Fibroblast of pulmonary artery (primary cell): ENCODE results near the gene AGAP2.

Experiments used
- DNase-seq: peaks from one replicate; pipeline ENCODE4 v3.0.0-alpha.2; 2010; ENCODE audit warnings: low read depth
- H3K4me3 ChIP-seq: replicated peaks from 2 replicates; pipeline ENCODE4 v1.5.1; 2011; ENCODE audit warnings: low read depth, mild to moderate bottlenecking, control low read depth, low read length, moderate library complexity
- CTCF ChIP-seq: IDR thresholded peaks from 2 replicates; pipeline ENCODE4 v1.5.1; 2011; ENCODE audit warnings: mild to moderate bottlenecking, control low read depth, low read length, inconsistent platforms; ENCODE audit errors: missing control alignments

AGAP2 gene

GRCh38 chr12:57738661-57739237 is at the start of gene AGAP2:
Gene AGAP2, minus strand, starts transcription at chr12:57738742. Its CDS starts 496 bp downstream, at chr12:57738246.
- no peak for DNase-seq
- H3K4me3 ChIP-seq = peak within 1 kb of the TSS; percentile 17
- no peak for TF ChIP-seq CTCF

- no peak overlapping the region for H3K4me3 ChIP-seq
- TF ChIP-seq CTCF = no peak
- DNase-seq = no peak
Observed at GRCh38 chr12:57783861-57784260, 45.3 kb upstream of the AGAP2 start.

DNA sequence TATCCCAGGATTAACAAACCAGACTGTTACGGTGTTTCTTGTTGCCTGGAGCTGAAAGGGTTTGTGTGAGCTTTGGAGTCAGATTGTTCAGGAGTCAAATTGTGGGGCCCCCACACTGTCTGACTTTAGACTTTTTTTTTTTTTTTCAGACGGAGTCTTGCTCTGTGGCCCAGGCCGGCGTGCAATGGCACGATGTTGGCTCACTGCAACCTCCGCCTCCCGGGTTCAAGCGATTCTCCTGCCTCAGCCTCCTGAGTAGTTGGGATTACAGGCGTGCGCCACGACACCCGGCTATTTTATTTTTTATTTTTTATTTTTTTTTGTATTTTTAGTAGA is 44.9 kb upstream of the AGAP2 start:
- no peak for TF ChIP-seq CTCF
- no peak for DNase-seq
- H3K4me3 ChIP-seq = peak overlapping the region; percentile 99

- peak; percentile 96 for DNase-seq
- TF ChIP-seq CTCF = peak; percentile 85
- peak within 1 kb of the TSS; percentile 99 for H3K4me3 ChIP-seq
Observed at GRCh38 chr12:57782608-57783465, 44.3 kb upstream of the AGAP2 start, which contains the start of gene TSFM. Gene TSFM, plus strand, starts transcription at chr12:57782787. Its CDS starts 15 bp downstream, at chr12:57782802.

GRCh38 chr12:57782243-57782607 is 43.7 kb upstream of the AGAP2 start:
- no peak for DNase-seq
- no peak for TF ChIP-seq CTCF
- H3K4me3 ChIP-seq = peak overlapping the region; percentile 99

DNA sequence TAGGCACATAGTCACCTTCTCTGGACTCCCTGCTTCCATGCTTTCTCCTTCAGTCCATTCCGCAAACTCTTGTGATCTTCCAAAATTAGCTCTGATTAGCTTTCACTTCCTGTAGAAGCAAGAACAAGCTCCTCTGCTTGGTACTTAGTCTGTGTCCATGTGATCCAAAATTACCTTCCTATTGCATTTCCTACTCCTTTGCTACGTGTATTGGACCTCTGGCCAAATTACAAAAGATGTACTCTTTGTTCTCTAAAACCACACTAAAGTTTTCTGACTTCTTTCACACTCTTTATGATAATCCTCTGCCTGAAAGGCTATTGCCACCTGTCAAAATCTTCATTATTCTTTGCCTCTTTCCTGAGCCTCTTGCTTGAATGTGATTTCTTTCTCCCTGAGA is 43.3 kb upstream of the AGAP2 start:
- H3K4me3 ChIP-seq = no peak overlapping the region
- TF ChIP-seq CTCF = no peak
- DNase-seq = no peak

GRCh38 chr12:57781244-57781643 is 42.7 kb upstream of the AGAP2 start:
- H3K4me3 ChIP-seq = no peak overlapping the region
- no peak for DNase-seq
- TF ChIP-seq CTCF = no peak
